Right renal pelvis (tissue), 4 donors: ENCODE data around the gene STK4. TPM values are rescaled to one million over a fixed set of nuclear protein-coding genes. Genes with fewer than 3 reads are reported as not detected.

Source experiments
- DNase-seq, 4 donors: peaks; one replicate each; pipeline ENCODE4 v3.0.0-alpha.2; 2013; ENCODE audit warnings: low read depth in 4 of 4, low spot score in 3 of 4, missing footprints in 1 of 4
- polyA plus RNA-seq, 4 donors: library from polyadenylated mRNA; unstranded; fragments of 120-200 nt; gene quantifications; one replicate each; pipeline ENCODE4 v1.2.1, GENCODE V29; 2013; ENCODE audit not compliant: insufficient read length in 4 of 4

The STK4 gene
- polyA plus RNA-seq = 10 to 100 TPM; 16.5 to 23.5 (median 21.5) TPM

GRCh38 chr20:44966030-44966961, at the start of gene STK4:
Gene STK4 (plus strand): TSS chr20:44966512. CDS start chr20:44966569, 57 bp downstream.
- DNase-seq = peak; percentile 88

- no peak for DNase-seq
Observed at GRCh38 chr20:44916586-44916985, 49.7 kb upstream of the STK4 start.

GRCh38 chr20:44917399-44917798, 48.9 kb upstream of the STK4 start:
- no peak for DNase-seq

- DNase-seq = no peak
Observed at GRCh38 chr20:44918342-44918741, 48.0 kb upstream of the STK4 start.

- DNase-seq = no peak
Observed at GRCh38 chr20:44918761-44919160, 47.6 kb upstream of the STK4 start.

GRCh38 chr20:44921447-44921846, 44.9 kb upstream of the STK4 start:
- DNase-seq = no peak

- no peak for DNase-seq
Observed at GRCh38 chr20:44924541-44924940, 41.8 kb upstream of the STK4 start.

GRCh38 chr20:44928595-44928994, 37.7 kb upstream of the STK4 start:
- no peak for DNase-seq

GRCh38 chr20:44930517-44931168, 35.7 kb upstream of the STK4 start:
- DNase-seq = no peak

- no peak for DNase-seq
Observed at GRCh38 chr20:44931911-44932310, 34.4 kb upstream of the STK4 start.

GRCh38 chr20:44932916-44933315, 33.4 kb upstream of the STK4 start:
- DNase-seq = no peak

- DNase-seq = no peak
Observed at GRCh38 chr20:44936510-44936909, 29.8 kb upstream of the STK4 start.

- DNase-seq = no peak
Observed at GRCh38 chr20:44938637-44939036, 27.7 kb upstream of the STK4 start.

GRCh38 chr20:44941120-44941691, 25.1 kb upstream of the STK4 start:
- no peak for DNase-seq

- no peak for DNase-seq
Observed at GRCh38 chr20:44942264-44942973, 23.9 kb upstream of the STK4 start.

- no peak for DNase-seq
Observed at GRCh38 chr20:44943828-44944227, 22.5 kb upstream of the STK4 start.

- no peak for DNase-seq
Observed at GRCh38 chr20:44945261-44945660, 21.1 kb upstream of the STK4 start.

GRCh38 chr20:44946271-44946852, 19.9 kb upstream of the STK4 start:
- DNase-seq = no peak

- DNase-seq = no peak
Observed at GRCh38 chr20:44948107-44948506, 18.2 kb upstream of the STK4 start.

GRCh38 chr20:44948513-44948912, 17.8 kb upstream of the STK4 start:
- no peak for DNase-seq
